Measurements from ENCODE around the gene GREB1. TPM values are rescaled to one million over a fixed set of nuclear protein-coding genes. Genes with fewer than 3 reads are reported as not detected.

GREB1 gene
- total RNA-seq, 1 donor from 2014 or later: 9.0 TPM

- intact Hi-C loops (cut with DNase I): no loop called here
- ATAC-seq (ENCODE audit: poor library complexity) (no peak), DNase-seq (no peak)
Observed at GRCh38 chr2:11665510-11666362, 131.9 kb downstream of the GREB1 start.

DNA sequence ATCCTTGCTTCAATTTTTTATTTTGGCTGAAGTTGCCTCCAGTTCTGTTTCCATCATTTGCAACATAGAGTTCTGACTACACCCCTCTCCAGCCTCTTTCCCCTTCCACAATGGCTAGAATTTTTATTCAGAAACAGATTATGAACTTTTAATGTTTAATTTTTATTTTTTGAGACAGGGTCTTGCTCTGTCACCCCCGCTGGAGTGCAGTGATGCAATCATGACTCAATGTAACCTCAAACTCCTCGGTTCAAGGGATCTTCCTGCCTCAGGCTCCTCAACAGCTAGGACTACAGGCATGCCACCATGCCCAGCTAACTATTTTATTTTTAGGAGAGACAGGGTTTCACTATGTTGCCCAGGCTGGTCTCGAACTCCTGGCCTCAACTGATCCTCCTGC, 133.3 kb downstream of the GREB1 start:
- DNase-seq (no peak), ATAC-seq (ENCODE audit: poor library complexity) (no peak)
- intact Hi-C loops (cut with DNase I): no loop called here

DNA sequence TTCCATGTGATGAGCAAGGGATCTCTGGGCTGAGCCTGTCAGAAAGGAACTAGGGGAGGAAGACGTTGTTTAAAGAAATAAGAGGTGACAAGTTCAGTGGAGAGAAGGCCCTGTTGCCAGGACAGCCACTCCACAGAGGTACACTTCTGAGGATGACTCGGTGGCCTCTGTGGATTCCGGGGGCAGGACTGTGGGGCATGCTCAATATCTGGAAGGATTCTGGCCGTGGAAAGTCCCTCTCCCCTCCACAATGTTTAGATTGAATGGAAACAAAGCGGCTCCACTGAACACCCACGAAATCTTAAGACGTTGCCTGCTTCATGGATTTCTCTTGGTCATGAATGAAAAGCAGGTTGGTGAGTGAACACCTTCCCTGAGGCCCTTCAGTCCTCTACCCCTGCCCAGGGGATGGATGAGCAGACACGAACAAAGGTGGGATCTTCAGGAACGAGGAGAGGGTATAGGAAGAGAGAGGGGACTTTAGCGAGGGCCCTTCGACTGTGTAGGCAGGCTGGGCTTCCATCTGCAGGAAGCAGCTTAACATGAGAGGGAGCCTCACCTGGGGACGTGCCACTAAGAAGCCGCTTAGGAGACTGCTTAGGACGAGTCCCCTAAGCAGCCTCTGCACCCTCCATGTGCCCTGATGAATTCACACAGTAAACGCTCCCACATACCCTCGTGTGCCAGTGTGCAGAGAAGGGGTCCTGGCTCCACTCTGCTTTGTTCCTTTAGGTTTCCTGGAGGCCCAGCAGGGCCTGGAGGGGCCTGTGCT, 134.2 kb downstream of the GREB1 start:
- intact Hi-C loops (cut with DNase I): no loop called here
- ATAC-seq (ENCODE audit: poor library complexity) (no peak), DNase-seq (no peak)

GRCh38 chr2:11669454-11670291, 135.8 kb downstream of the GREB1 start, which contains the start of gene NTSR2:
Gene NTSR2, minus strand, starts transcription at chr2:11670195. Its CDS starts 66 bp downstream, at chr2:11670129.
- intact Hi-C loops (cut with DNase I): no loop called here
- peak; percentile 98 for ATAC-seq (ENCODE audit: poor library complexity)
- peak; percentile 77 for DNase-seq

GRCh38 chr2:11672407-11672806, 138.6 kb downstream of the GREB1 start:
- DNase-seq: no peak
- no peak for ATAC-seq (ENCODE audit: poor library complexity)
- intact Hi-C loops (cut with DNase I): no loop called here

- DNase-seq: no peak
- no peak for ATAC-seq (ENCODE audit: poor library complexity)
- intact Hi-C loops (cut with DNase I): no loop called here
Observed at GRCh38 chr2:11674983-11675382, 141.1 kb downstream of the GREB1 start.

- ATAC-seq (ENCODE audit: poor library complexity): peak; percentile 17
- intact Hi-C loops (cut with DNase I): no loop called here
- no peak for DNase-seq
Observed at GRCh38 chr2:11675423-11676112, 141.7 kb downstream of the GREB1 start.

DNA sequence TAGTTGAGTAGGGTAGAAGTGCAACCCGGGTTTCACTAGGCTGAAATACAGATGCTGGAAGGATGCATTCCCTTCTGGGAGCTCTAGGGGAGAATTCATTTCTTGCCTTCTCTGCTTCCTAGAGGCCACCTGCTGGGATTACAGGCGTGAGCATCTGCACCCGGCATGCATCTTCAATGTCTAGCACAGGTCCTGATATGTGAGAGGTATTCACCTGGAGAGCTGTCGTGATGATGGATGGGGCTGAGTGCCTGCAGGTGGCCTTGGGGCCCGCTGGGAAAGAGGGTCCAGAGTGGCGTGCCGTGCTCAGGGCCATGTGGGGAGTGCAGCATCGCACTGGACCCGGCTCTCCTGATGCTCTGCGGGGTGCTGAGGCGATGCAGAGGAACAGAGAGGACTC, 142.8 kb downstream of the GREB1 start:
- peak; percentile 5 for ATAC-seq (ENCODE audit: poor library complexity)
- intact Hi-C loops (cut with DNase I): no loop called here
- no peak for DNase-seq

DNA sequence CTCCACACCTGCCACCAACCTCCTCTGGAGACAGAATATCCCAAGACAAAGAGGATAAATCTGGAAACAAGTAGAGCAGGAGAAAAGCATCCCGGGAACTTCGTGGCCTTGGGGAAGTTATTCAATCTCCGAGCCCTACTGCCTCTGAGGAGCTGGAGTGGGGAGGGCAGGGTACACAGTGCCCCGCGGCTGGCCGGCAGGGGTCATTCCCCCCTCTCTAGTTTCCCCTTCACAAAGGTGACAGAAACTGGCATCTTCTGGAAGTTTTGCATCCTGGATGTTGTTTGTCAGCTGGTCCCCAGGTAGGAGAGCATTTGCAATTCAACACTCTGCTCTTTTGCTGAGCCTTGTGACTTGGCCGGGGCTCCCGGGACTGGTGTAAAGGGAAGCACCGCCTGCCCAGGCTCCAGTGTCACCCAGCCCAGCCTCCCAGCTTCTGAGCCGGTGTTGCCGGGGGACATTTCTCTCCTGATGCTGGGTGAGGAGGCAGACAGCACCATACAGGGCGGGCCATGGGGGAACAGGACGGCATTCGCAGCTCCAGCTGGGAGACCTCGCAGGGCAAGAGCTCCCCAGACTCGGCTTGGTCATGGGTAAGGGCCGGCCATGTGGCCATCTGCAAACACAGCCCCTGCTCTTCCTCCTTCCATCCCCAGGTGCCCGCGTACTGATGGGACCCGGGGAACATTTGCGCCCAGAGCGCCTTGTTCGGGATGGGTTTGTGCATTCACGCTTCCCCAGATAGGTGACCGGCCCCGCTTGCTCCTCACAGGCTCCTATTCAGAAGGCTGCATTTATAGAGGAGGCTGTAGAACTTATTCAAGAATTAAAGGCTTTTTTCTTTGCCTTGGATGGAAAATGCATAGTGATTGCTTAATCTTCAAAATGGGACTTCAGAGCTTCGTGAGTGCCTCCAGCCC, 143.6 kb downstream of the GREB1 start:
- intact Hi-C loops (cut with DNase I): no loop called here
- DNase-seq (peak; percentile 60), ATAC-seq (ENCODE audit: poor library complexity) (peak; percentile 78)

- intact Hi-C loops (cut with DNase I): no loop called here
- no peak for DNase-seq
- ATAC-seq (ENCODE audit: poor library complexity): no peak
Observed at GRCh38 chr2:11678306-11678960, 144.6 kb downstream of the GREB1 start.

DNA sequence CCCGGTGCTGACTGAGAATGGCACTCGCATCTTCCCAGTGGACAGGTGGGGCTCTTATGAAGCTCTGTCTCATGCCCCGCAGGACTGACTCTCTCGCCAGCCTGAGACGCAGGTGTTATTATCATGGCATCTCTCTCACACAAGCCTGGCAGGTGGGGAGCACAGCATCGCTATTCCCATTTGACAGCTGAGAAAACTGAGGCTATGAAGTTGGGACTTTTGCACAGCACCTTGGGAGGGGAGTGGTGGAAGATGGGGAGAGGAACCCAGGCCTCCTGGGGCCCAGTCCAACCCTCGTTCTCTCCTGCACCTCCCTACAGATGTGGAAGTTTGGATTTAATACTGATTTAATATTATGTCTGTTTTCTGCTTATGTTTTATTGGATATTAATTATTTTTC, 145.2 kb downstream of the GREB1 start:
- intact Hi-C loops (cut with DNase I): no loop called here
- ATAC-seq (ENCODE audit: poor library complexity) (no peak), DNase-seq (no peak)

DNA sequence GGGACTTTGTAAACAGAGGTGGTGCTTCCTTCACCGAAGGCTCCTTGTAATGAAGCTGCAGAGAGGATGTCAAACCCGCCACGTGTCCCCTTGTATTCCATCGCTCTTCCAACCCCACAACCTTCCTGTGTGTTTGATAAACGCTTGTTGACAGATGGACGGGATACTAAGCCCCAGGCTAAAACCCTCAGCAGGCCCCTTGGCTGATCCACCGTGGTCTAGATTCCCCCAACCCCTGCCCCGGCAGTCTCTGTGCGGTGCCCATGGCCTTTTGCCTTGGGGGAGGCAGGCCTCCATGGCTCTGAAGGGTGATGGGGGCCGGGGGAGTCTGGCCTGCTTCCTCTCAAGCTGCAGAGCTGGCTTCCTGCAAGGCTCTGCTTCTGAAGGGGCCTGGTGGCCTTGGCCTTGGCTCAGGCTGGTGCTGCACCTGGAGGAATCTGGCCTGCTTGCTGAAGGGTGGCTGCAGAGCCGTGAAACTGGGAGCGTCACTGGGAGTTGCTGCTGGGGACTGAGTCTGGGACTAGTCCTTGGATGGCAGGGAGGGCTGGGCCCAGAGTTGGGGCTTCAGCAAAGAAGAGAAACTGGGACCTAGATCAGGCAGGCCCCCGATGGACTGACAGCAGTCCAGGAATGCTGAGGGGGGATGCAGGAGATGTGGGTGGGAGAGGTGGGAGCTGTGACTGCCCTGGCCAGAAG, 145.8 kb downstream of the GREB1 start:
- no peak for ATAC-seq (ENCODE audit: poor library complexity)
- intact Hi-C loops (cut with DNase I): no loop called here
- DNase-seq: no peak

GRCh38 chr2:11680182-11680900, 146.5 kb downstream of the GREB1 start:
- ATAC-seq (ENCODE audit: poor library complexity) (no peak), DNase-seq (no peak)
- intact Hi-C loops (cut with DNase I): no loop called here

- ATAC-seq (ENCODE audit: poor library complexity): no peak
- no peak for DNase-seq
- intact Hi-C loops (cut with DNase I): no loop called here
Observed at GRCh38 chr2:11680901-11681721, 147.3 kb downstream of the GREB1 start.

Data from Right ventricle myocardium superior (tissue), 1 donor.